ENCODE results near the gene MAML2.
A peak's percentile ranks its signal among the peaks of the same experiment; 100 is the strongest.

GRCh38 chr11:96185220-96185768 is 157.7 kb downstream of the MAML2 start:
- TF ChIP-seq CTCF (conservative IDR thresholded peaks at IDR 0.05; ENCODE audit: low read depth in 2 of 2) (0 out of 4 replicates have a peak, but pooled peaks of 1 of the 2 experiments have one; percentile 6), CREB1 (CRISPR knock-in tag; IDR thresholded peaks at IDR 0.05; ENCODE audit: low read depth) (no peak), EZH2 (IDR thresholded peaks at IDR 0.05; ENCODE audit: low read depth, unreplicated experiment) (no peak), REST (IDR thresholded peaks at IDR 0.05; ENCODE audit: unreplicated experiment) (no peak), ZNF331 (CRISPR knock-in tag; IDR thresholded peaks at IDR 0.05; ENCODE audit: low read depth) (no peak), ETS1 (IDR thresholded peaks at IDR 0.05) (no peak), POLR2AphosphoS5 (IDR thresholded peaks at IDR 0.05; ENCODE audit: low read depth) (no peak), JUNB (IDR thresholded peaks at IDR 0.05; ENCODE audit: unreplicated experiment) (no peak), EZH2phosphoT487 (IDR thresholded peaks at IDR 0.05; ENCODE audit: unreplicated experiment) (no peak), STAT1 (IDR thresholded peaks at IDR 0.05; ENCODE audit: unreplicated experiment) (no peak)

Data from GM23338 (cell line).